HEK293 (cell line): Measurements from ENCODE around the gene CRABP2.

ENCODE experiments used
- KLF1 ChIP-seq: fragments of 450-650 bp; formaldehyde crosslinking; IDR thresholded peaks from 2 replicates; pipeline ENCODE4 v1.5.1; 2016; ENCODE audit warnings: missing biosample characterization, missing genetic modification characterization
- KLF7 ChIP-seq: fragments of 450-650 bp; formaldehyde crosslinking; IDR thresholded peaks from 2 replicates; pipeline ENCODE4 v1.5.1; 2016; ENCODE audit warnings: missing biosample characterization, missing genetic modification characterization, borderline replicate concordance
- TRIM28 ChIP-seq: IDR thresholded peaks from 2 replicates; pipeline ENCODE4 v1.6.1; 2011; ENCODE audit warnings: low read length, control low read depth, borderline replicate concordance
- ZBTB17 ChIP-seq: fragments of 450-650 bp; formaldehyde crosslinking; IDR thresholded peaks from 2 replicates; pipeline ENCODE4 v1.5.1; 2016; ENCODE audit warnings: missing biosample characterization, missing genetic modification characterization
- ZFHX2 ChIP-seq: fragments of 450-650 bp; formaldehyde crosslinking; conservative IDR thresholded peaks from 2 replicates; pipeline ENCODE4 v1.5.1; 2016; ENCODE audit warnings: missing biosample characterization, missing genetic modification characterization
- ZNF211 ChIP-seq: fragments of 450-650 bp; formaldehyde crosslinking; IDR thresholded peaks from 2 replicates; pipeline ENCODE4 v1.5.1; 2016; ENCODE audit warnings: low read depth, missing biosample characterization, missing genetic modification characterization
- ZNF23 ChIP-seq: fragments of 450-650 bp; formaldehyde crosslinking; IDR thresholded peaks from 2 replicates; pipeline ENCODE4 v1.5.1; 2016; ENCODE audit warnings: missing biosample characterization, missing genetic modification characterization, borderline replicate concordance
- ZNF266 ChIP-seq: fragments of 450-650 bp; formaldehyde crosslinking; IDR thresholded peaks from 2 replicates; pipeline ENCODE4 v1.5.1; 2016; ENCODE audit warnings: missing biosample characterization, missing genetic modification characterization, low read depth
- ZNF324 ChIP-seq: fragments of 450-650 bp; formaldehyde crosslinking; IDR thresholded peaks from 2 replicates; pipeline ENCODE4 v1.5.1; 2016; ENCODE audit warnings: missing biosample characterization, missing genetic modification characterization
- ZNF341 ChIP-seq: fragments of 450-650 bp; formaldehyde crosslinking; IDR thresholded peaks from 2 replicates; pipeline ENCODE4; 2016; ENCODE audit warnings: low read depth, missing biosample characterization, missing genetic modification characterization
- ZNF394 ChIP-seq: fragments of 450-650 bp; formaldehyde crosslinking; IDR thresholded peaks from 2 replicates; pipeline ENCODE4 v1.5.1; 2016; ENCODE audit warnings: missing biosample characterization, missing genetic modification characterization, mild to moderate bottlenecking, moderate library complexity, borderline replicate concordance
- ZNF561 ChIP-seq: fragments of 450-650 bp; IDR thresholded peaks from 2 replicates; pipeline ENCODE4 v1.5.1; 2018; ENCODE audit warnings: missing biosample characterization, missing genetic modification characterization, borderline replicate concordance
- ZNF660 ChIP-seq: fragments of 450-650 bp; IDR thresholded peaks from 2 replicates; pipeline ENCODE4 v1.5.1; 2018; ENCODE audit warnings: missing biosample characterization, mild to moderate bottlenecking, missing genetic modification characterization
- ZNF785 ChIP-seq: fragments of 450-650 bp; formaldehyde crosslinking; IDR thresholded peaks from 2 replicates; pipeline ENCODE4 v1.5.1; 2016; ENCODE audit warnings: missing biosample characterization, missing genetic modification characterization
- ZNF792 ChIP-seq: fragments of 450-650 bp; formaldehyde crosslinking; IDR thresholded peaks from 2 replicates; pipeline ENCODE4 v1.5.1; 2016; ENCODE audit warnings: missing biosample characterization, missing genetic modification characterization
- TF ChIP-seq, protein P1 (sequence below): fragments of 450-650 bp; formaldehyde crosslinking; IDR thresholded peaks from 2 replicates; pipeline ENCODE4 v1.5.1; 2016; ENCODE audit warnings: missing biosample characterization, missing genetic modification characterization
- TF ChIP-seq, protein P2 (sequence below): fragments of 450-650 bp; formaldehyde crosslinking; conservative IDR thresholded peaks from 2 replicates; pipeline ENCODE4 v1.5.1; 2016; ENCODE audit warnings: low read depth, missing biosample characterization, missing genetic modification characterization
- TF ChIP-seq, protein P3 (sequence below): fragments of 450-650 bp; formaldehyde crosslinking; IDR thresholded peaks from 2 replicates; pipeline ENCODE4 v1.5.1; 2017; ENCODE audit warnings: missing biosample characterization, missing genetic modification characterization
- TF ChIP-seq, protein P4 (sequence below): fragments of 450-650 bp; formaldehyde crosslinking; IDR thresholded peaks from 2 replicates; pipeline ENCODE4 v1.5.1; 2016; ENCODE audit warnings: missing biosample characterization, missing genetic modification characterization
- TF ChIP-seq, protein P5 (sequence below): fragments of 450-650 bp; formaldehyde crosslinking; IDR thresholded peaks from 2 replicates; pipeline ENCODE4 v1.5.1; 2016; ENCODE audit warnings: missing biosample characterization, missing genetic modification characterization
- TF ChIP-seq, protein P6 (sequence below): fragments of 450-650 bp; formaldehyde crosslinking; IDR thresholded peaks from 2 replicates; pipeline ENCODE4 v1.5.1; 2016; ENCODE audit warnings: missing biosample characterization, missing genetic modification characterization
- TF ChIP-seq, protein P7 (sequence below): fragments of 450-650 bp; formaldehyde crosslinking; IDR thresholded peaks from 2 replicates; pipeline ENCODE4 v1.5.1; 2017; ENCODE audit warnings: missing biosample characterization, missing genetic modification characterization

CRABP2 gene

DNA sequence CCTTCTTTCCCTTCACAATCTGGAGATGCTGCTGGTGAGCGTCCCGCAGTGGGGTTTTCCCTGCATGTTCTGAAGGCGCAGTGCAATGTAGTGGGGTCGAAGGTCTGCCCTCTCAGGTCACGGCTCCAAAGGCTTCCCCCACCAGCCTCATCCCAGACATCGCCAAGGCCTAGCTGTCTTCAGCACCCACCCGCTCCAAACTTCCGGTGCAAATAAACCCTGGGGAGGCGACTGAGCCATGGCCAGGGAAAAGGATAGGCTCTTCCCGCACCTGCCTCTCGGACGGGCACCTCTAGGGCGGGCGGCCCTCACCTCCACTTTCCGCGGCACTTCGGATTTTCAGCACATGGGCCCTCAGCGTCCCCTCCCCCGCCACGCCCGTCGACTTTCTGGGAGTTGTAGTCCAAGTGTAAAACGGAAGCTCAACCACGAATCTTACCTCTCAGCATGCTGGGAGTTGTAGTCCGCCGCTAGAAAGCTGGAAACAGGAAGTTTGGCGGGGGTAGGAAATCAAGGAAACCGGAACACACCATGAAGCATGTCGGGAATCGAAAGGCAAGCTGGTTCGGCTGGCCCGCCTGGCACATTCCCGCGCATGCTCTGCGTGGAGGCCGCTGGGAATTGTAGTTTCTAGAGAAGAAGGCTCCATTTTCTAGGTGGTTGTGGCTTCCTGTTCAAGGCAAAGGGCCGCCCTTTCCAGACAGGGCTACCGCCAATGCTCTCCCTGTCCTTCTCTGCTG is 35.5 kb upstream of the CRABP2 start, which contains the start of gene MRPL24 (continued):
- TF ChIP-seq, protein P1, sequence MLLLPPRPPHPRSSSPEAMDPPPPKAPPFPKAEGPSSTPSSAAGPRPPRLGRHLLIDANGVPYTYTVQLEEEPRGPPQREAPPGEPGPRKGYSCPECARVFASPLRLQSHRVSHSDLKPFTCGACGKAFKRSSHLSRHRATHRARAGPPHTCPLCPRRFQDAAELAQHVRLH, result peak; percentile 100
- TF ChIP-seq, protein P2, sequence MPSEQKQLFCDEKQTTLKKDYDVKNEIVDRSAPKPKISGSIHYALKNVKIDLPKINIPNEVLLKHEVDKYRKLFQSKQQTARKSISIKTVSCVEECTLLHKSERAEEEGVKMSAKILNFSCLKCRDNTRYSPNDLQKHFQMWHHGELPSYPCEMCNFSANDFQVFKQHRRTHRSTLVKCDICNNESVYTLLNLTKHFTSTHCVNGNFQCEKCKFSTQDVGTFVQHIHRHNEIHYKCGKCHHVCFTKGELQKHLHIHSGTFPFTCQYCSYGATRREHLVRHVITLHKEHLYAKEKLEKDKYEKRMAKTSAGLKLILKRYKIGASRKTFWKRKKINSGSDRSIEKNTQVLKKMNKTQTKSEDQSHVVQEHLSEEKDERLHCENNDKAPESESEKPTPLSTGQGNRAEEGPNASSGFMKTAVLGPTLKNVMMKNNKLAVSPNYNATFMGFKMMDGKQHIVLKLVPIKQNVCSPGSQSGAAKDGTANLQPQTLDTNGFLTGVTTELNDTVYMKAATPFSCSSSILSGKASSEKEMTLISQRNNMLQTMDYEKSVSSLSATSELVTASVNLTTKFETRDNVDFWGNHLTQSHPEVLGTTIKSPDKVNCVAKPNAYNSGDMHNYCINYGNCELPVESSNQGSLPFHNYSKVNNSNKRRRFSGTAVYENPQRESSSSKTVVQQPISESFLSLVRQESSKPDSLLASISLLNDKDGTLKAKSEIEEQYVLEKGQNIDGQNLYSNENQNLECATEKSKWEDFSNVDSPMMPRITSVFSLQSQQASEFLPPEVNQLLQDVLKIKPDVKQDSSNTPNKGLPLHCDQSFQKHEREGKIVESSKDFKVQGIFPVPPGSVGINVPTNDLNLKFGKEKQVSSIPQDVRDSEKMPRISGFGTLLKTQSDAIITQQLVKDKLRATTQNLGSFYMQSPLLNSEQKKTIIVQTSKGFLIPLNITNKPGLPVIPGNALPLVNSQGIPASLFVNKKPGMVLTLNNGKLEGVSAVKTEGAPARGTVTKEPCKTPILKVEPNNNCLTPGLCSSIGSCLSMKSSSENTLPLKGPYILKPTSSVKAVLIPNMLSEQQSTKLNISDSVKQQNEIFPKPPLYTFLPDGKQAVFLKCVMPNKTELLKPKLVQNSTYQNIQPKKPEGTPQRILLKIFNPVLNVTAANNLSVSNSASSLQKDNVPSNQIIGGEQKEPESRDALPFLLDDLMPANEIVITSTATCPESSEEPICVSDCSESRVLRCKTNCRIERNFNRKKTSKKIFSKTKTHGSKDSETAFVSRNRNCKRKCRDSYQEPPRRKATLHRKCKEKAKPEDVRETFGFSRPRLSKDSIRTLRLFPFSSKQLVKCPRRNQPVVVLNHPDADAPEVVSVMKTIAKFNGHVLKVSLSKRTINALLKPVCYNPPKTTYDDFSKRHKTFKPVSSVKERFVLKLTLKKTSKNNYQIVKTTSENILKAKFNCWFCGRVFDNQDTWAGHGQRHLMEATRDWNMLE (tag by site-specific recombination), result peak; percentile 81
- TF ChIP-seq TRIM28 (peak; percentile 4; the same call in 1 of the 2 replicates), ZNF660 (tag by site-specific recombination) (no peak; the same call in none of the 2 replicates), ZNF394 (tag by site-specific recombination) (no peak; the same call in 1 of the 2 replicates), ZBTB17 (peak; percentile 99), ZNF341 (tag by site-specific recombination) (peak; percentile 94), KLF7 (tag by site-specific recombination) (peak; percentile 96; the same call in 1 of the 2 replicates), ZNF211 (tag by site-specific recombination) (no peak), ZFHX2 (tag by site-specific recombination) (peak; percentile 63), ZNF785 (no peak), ZNF561 (no peak), KLF1 (tag by site-specific recombination) (peak; percentile 88), ZNF792 (tag by site-specific recombination) (no peak), ZNF324 (tag by site-specific recombination) (peak; percentile 64), ZNF266 (tag by site-specific recombination) (no peak), ZNF23 (tag by site-specific recombination) (no peak)
- TF ChIP-seq, protein P3, sequence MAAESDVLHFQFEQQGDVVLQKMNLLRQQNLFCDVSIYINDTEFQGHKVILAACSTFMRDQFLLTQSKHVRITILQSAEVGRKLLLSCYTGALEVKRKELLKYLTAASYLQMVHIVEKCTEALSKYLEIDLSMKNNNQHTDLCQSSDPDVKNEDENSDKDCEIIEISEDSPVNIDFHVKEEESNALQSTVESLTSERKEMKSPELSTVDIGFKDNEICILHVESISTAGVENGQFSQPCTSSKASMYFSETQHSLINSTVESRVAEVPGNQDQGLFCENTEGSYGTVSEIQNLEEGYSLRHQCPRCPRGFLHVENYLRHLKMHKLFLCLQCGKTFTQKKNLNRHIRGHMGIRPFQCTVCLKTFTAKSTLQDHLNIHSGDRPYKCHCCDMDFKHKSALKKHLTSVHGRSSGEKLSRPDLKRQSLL (tag by site-specific recombination), result 0 out of 2 replicates have a peak, but pooled peaks have one; percentile 47
- TF ChIP-seq, protein P4, sequence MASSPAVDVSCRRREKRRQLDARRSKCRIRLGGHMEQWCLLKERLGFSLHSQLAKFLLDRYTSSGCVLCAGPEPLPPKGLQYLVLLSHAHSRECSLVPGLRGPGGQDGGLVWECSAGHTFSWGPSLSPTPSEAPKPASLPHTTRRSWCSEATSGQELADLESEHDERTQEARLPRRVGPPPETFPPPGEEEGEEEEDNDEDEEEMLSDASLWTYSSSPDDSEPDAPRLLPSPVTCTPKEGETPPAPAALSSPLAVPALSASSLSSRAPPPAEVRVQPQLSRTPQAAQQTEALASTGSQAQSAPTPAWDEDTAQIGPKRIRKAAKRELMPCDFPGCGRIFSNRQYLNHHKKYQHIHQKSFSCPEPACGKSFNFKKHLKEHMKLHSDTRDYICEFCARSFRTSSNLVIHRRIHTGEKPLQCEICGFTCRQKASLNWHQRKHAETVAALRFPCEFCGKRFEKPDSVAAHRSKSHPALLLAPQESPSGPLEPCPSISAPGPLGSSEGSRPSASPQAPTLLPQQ (tag by site-specific recombination), result peak; percentile 84
- TF ChIP-seq, protein P5, sequence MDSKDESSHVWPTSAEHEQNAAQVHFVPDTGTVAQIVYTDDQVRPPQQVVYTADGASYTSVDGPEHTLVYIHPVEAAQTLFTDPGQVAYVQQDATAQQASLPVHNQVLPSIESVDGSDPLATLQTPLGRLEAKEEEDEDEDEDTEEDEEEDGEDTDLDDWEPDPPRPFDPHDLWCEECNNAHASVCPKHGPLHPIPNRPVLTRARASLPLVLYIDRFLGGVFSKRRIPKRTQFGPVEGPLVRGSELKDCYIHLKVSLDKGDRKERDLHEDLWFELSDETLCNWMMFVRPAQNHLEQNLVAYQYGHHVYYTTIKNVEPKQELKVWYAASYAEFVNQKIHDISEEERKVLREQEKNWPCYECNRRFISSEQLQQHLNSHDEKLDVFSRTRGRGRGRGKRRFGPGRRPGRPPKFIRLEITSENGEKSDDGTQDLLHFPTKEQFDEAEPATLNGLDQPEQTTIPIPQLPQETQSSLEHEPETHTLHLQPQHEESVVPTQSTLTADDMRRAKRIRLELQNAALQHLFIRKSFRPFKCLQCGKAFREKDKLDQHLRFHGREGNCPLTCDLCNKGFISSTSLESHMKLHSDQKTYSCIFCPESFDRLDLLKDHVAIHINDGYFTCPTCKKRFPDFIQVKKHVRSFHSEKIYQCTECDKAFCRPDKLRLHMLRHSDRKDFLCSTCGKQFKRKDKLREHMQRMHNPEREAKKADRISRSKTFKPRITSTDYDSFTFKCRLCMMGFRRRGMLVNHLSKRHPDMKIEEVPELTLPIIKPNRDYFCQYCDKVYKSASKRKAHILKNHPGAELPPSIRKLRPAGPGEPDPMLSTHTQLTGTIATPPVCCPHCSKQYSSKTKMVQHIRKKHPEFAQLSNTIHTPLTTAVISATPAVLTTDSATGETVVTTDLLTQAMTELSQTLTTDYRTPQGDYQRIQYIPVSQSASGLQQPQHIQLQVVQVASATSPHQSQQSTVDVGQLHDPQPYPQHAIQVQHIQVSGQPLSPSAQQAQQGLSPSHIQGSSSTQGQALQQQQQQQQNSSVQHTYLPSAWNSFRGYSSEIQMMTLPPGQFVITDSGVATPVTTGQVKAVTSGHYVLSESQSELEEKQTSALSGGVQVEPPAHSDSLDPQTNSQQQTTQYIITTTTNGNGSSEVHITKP, result peak; percentile 92
- TF ChIP-seq, protein P6, sequence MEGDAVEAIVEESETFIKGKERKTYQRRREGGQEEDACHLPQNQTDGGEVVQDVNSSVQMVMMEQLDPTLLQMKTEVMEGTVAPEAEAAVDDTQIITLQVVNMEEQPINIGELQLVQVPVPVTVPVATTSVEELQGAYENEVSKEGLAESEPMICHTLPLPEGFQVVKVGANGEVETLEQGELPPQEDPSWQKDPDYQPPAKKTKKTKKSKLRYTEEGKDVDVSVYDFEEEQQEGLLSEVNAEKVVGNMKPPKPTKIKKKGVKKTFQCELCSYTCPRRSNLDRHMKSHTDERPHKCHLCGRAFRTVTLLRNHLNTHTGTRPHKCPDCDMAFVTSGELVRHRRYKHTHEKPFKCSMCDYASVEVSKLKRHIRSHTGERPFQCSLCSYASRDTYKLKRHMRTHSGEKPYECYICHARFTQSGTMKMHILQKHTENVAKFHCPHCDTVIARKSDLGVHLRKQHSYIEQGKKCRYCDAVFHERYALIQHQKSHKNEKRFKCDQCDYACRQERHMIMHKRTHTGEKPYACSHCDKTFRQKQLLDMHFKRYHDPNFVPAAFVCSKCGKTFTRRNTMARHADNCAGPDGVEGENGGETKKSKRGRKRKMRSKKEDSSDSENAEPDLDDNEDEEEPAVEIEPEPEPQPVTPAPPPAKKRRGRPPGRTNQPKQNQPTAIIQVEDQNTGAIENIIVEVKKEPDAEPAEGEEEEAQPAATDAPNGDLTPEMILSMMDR (tag by site-specific recombination), result 0 out of 2 replicates have a peak, but pooled peaks have one; percentile 11
- TF ChIP-seq, protein P7, sequence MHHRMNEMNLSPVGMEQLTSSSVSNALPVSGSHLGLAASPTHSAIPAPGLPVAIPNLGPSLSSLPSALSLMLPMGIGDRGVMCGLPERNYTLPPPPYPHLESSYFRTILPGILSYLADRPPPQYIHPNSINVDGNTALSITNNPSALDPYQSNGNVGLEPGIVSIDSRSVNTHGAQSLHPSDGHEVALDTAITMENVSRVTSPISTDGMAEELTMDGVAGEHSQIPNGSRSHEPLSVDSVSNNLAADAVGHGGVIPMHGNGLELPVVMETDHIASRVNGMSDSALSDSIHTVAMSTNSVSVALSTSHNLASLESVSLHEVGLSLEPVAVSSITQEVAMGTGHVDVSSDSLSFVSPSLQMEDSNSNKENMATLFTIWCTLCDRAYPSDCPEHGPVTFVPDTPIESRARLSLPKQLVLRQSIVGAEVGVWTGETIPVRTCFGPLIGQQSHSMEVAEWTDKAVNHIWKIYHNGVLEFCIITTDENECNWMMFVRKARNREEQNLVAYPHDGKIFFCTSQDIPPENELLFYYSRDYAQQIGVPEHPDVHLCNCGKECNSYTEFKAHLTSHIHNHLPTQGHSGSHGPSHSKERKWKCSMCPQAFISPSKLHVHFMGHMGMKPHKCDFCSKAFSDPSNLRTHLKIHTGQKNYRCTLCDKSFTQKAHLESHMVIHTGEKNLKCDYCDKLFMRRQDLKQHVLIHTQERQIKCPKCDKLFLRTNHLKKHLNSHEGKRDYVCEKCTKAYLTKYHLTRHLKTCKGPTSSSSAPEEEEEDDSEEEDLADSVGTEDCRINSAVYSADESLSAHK (tag by site-specific recombination), result peak; percentile 36; the same call in 1 of the 2 replicates
